HG03103 (cell line): ENCODE results near the gene GPSM3.
A peak's percentile ranks its signal among the peaks of the same experiment; 100 is the strongest.

Source experiments
- ATAC-seq: cut with Tn5 transposase; IDR thresholded peaks from one replicate; pipeline ENCODE4 v1.9.1; 2021; ENCODE audit warnings: low read depth; ENCODE audit not compliant: unreplicated experiment

Gene GPSM3

DNA sequence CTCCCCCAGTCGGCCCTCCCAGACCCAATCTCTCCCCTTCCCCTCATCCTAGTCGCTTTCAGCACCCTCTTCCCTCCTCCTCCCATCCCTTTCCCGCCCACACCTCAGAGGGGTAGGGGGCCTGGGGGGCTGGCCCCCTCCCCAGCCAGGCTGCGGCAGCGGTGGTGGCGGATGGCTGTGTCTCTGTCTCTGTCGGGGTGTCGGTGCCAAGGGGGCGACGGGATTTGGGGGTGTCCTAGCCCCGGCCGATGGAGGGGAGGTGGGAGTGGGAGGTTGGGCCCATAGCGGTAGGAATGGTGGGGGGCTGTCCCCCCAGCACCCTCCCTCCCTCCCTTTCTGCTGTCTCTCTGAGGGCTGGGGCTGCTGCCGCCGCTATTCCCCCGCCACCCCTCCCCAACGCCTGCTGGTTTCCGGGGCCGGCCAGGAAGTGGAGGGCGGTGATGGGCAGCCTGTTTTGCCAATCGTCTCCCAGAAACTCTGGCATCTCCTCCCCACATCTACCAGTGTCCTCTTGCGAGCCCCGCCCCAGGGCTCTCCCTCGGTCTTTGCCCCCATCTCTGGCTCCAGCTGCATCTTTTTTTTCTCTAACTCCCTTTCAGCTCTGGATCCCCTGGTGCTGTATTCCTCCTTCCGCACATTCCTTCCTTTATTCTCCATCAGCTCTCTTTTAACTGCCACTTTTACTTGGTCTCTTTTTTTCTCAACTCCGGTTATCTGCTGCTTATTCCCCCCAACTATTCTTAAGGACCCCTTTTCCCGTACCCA is 16.6 kb downstream of the GPSM3 start, which contains the start of gene AGPAT1:
Gene AGPAT1 (minus strand): TSS at position 374 of the 765 bp plus-strand sequence. CDS start 4,588 bp downstream, outside the sequence.
- ATAC-seq = peak; percentile 39

DNA sequence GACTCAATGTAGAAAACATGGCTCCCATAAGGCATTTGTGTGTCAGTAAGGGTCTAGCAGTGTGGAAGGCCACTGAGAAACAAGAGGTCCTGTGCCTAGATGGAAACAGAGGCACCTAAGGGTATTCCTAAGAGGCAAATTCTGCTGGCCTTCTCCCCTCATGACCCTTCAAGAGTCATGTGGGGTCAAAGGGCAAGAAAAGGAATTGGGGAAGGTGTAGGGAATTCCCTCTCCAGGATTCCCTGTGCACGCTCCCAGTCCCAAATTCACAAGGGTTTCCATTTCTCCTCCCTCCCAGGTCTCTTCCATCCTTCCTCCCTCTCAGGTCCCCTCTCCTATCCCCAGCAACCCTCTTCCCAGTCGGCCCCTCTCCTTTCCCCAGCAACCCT is 17.1 kb downstream of the GPSM3 start:
- ATAC-seq = no peak

DNA sequence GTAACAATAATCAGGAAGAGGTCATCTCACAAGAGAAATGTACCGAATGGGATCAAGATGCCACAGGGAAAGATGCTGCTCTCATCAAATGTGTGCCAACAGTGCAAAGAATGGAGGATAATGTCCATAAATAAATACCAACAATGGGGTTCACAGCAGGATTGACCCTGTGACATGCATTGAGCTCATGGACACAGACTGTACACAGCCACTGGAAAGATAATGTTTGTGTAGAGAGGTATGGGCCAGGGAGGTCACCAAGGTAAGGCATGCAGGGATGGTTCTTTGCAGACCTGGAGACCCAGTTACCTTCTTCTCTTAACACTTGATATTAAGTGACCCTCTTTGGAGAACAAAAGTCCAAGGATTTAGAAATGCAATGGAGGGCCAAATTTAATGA is 18.0 kb downstream of the GPSM3 start:
- ATAC-seq = no peak

DNA sequence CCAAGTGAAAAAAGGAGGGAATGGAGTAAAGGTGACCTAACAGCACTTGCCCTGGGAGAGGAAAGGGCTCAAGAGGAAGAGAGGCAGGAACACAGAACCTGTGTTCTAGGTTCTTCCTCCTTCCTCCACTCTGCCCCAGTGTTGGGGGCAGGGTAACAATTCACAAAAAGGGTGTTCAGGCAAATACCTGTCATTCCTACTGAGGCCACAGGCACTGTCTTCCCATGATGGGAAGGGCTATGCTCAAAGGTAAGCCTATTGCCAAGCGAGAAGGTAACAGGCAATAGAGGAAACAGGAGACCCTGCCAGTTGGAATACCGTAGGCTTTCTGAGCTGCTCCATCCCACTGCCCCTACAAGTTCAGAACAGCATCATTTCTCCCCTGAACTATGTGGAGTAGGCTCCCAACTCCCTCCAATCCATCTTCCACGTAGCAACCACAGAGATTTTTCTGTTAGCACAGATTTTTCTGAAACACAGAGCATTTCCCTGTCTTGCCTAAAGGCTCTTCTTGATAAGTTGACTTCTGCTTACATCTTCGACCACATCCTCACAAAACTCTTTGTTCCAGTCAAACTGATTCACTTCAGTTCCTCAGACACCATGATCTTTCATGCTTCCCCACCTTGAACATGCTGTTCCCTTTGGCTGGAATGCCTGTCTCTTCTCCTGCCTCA is 19.3 kb downstream of the GPSM3 start:
- ATAC-seq = no peak

DNA sequence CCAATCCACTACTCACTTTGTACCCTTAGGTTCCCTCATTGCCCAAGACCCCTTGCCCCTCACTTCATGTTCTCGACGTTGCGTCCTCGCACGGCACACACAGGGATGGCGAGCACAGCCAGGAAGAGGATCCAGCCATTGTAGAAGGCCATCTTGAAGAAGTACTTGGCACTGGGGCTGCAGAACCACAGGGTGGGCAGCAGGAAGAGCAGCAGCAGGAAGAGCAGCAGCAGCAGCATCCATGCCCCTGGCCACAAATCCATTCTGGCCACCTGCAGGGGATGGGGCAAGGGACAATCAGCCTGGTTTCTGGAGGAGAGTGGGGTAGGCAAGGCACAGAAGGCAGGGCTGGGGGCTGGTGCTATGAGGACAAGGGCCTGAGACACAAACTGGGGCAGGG is 21.2 kb downstream of the GPSM3 start:
- no peak for ATAC-seq

DNA sequence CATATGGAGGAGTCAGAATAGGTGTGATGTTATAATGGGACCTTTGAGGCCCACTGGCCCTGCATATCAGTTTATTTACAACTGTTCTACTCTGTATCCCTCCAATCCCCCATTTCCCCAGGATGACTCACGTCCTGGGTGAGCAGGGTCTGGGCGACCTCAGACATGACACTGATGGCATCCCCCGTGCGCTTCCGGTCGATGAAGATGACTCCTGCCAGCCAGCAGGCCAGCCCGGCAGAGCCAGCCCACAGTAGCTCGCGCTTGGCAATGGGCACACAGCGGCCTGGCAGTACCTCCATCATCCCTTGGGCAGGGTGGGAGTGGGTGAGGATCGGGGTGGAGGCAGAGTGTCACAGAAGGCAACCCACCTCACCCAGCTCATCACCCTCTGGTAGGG is 22.1 kb downstream of the GPSM3 start:
- ATAC-seq = no peak

DNA sequence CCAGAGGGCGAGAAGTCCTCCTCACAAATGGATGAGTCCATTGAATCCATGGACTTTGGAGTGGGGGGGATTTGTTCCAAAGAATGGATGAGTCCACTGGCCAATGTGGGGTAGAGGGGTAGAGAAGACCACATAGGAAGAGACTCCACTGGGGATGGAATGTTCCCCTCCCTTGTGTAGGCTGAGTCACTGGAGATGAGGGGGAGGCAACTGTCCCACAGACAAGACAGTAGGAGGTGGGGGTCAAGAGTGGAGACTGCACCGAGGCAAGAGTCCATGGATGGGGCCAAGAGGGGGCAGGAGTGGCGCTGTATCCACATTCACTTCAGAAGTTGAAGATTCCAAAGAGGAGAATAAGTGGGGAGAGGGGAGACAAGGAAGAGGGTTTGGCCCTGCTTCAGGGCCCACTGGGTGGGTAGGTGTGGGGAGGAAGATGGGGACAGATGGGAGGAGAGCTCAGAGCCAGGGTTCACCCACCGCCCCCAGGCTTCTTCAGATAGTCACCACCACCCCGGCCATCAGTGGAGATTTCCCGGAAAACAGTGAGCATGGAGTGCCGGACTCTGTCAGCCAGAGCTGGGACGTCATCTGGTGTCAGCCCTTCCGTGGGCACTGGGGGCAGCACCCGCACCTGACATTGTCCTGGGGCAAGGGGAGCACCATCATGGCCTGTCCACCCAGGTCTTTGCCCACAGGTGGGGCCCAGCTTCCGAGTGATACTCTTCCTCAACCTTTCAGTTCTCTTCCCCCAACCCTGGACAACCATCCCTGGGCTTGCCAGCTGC is 23.4 kb downstream of the GPSM3 start:
- ATAC-seq = no peak

DNA sequence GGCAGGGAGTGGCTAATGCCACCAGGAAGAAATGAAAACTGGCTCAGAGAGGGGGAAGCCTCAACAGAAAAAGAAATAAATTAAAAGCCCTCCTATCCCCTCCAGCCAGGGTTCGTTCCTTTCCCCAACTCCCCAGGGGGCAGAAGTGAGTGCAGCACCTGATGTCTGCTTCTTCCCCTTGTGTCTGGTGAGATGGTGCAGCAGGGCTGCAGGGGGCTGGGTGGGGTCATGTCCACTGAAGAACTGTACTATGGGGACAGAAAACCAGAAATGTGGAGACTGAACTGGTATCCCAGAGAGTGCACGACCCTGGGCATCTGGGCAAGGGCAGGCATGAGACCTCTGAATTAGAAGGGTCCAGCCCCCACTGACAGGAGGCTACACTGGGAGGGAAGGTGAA is 24.1 kb downstream of the GPSM3 start:
- ATAC-seq = no peak

DNA sequence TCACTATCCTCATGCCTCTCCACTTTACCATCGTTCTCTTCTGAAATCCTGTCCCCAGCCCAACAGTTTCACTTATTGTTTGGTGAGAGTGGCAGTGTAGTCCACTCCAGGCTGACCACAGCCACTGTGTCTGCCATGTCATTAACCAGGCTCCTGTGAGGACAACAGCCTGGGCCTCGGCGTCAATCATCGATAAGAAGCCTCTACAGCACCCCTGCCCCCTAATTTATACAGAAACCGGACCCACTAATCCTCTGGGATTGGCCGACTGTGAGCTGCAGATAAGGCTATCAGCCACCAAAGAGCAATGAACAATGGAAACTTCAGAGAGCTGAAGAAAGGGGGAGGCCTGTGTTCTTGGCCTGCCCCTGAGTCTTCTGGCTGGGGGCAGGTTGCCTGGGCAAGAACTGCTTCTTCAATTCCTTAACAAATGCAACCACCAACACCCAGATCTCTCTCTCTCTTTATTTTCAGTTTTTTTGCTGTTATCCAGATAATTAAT is 24.6 kb downstream of the GPSM3 start:
- ATAC-seq = no peak

DNA sequence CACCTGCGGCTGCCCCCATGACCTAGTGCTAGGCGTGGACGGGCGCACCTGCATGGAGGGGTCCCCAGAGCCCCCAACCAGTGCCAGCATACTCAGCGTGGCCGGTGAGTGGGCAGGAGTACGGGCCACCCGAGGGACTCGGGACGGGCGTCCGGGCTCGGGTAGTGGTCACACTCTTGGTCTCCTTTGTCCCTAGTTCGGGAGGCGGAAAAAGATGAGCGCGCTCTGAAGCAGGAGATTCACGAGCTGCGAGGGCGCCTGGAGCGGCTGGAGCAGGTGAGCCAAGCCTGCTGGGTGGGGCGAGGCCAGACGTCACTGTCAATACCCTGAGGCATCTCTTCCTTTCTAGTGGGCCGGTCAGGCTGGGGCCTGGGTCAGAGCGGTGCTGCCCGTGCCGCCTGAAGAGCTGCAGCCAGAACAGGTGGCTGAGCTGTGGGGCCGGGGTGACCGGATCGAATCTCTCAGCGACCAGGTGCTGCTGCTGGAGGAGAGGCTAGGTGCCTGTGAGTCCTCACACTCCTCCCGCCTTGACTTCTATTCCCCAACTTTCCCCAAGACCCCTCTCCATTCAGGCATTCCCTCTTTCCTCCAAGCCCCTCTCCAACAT is 25.2 kb downstream of the GPSM3 start:
- ATAC-seq = no peak

DNA sequence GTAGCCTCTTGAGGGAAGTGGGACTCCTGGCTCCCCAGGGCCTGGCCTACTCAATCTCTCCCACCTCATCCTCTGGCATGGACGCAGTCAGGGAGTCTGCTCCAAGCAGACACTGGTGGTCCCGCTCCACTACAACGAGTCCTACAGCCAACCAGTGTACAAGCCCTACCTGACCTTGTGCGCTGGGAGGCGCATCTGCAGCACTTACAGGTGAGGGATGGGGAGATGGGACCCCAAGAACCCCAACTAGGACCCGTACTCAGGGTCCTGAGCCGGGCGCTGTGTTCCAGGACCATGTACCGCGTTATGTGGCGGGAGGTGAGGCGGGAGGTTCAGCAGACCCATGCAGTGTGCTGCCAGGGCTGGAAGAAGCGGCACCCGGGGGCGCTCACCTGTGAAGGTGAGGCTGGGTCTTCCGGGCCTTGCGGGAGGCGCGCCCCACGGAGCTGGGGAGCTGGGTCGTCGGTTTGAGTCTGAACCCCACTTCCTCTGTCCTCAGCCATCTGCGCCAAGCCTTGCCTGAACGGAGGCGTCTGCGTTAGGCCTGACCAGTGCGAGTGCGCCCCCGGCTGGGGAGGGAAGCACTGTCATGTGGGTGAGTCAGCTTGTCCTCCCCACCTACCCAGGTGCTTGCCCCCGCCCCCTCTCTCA is 25.9 kb downstream of the GPSM3 start:
- no peak for ATAC-seq

DNA sequence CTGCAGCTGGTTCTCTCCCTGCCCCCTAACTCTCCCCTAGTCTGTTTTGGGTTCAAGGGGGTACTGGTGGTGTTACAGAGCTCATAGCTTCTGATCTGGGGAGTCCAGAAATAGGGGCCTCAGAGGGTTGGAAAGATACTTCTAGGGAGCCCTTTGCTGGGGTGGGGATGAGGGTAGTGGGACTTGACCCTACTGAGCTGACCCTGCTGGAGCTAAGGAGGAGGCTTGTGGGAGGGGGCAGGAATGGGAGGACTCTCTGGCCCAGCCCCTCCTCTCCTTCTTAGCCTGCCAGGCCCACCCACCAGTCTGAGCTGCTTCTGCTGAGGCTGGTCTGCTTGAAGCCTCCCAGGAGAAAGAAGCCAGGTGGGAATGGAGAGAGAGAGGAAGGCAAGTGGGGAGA is 28.1 kb downstream of the GPSM3 start, which contains the start of gene EGFL8:
Gene EGFL8 (plus strand): TSS at position 301 of the 400 bp plus-strand sequence. CDS start 1,571 bp downstream, outside the sequence.
- ATAC-seq = no peak

DNA sequence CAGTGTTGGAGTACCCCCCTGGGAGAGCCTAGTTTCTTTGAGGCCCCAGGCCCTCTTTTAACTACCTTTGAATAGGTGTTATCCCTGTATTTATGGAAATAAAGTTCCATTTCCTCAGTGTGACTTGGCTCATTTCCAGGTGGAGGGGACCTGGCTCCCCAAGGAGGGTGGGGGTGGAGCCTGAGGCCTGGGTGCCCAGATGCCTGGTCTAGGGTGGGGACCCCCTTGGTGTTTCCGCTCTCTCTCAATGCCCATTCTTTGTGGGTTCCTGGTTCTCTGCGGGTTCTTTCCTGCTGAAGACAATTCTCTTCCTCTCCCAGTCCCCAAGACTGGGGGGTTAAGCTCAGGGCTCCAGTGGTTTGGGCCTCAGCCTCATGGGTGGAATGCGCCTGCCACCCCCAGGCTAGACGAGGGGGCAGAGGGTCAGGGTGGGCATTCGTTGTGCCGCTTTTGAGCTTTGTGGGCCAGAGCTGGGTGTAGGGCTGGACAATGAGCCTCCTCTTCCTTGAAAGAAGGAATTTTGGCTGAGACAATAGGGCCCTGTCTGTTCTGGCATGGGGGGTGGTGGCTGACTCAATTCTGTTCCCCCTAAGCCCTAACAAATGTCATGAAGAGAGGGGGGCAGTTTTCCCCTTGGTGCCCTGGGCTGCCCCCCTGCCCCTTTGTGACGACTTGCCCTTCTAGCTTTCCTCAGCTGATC is 28.7 kb downstream of the GPSM3 start:
- no peak for ATAC-seq

DNA sequence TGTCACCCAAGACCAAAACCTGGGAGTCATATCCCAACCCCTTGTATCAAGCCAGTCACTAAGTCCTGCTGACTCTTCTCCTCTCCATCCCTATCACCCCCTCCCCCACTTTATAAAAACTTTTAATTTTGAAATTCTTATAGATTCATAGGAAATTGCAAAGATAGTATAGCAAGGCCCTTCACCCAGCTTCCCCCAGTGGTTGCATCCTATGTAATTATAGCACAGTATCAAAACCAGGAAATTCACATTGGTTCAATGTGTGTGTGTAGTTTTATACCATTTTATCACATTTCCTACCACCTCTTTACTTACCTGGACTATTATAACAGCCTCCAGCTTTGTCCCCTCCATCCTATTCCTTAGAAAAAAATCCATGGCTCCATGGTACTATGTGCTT is 34.4 kb downstream of the GPSM3 start:
- ATAC-seq = no peak

DNA sequence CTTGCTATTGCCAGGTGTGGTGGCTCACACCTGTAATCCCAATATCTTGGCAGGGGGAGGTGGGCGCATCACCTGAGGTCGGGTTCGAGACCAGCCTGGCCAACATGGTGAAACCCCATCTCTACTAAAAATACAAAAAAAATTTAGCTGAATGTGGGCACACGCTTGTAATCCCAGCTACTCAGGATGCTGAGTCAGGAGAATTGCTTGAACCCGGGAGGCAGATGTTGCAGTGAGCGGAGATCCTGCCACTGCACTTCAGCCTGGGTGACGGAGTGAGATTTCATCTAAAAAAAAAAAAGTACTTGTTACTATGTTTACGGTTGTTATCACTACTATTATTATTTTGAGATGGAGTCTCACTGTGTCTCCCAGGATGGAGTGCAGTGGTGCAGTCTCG is 35.6 kb downstream of the GPSM3 start:
- no peak for ATAC-seq

DNA sequence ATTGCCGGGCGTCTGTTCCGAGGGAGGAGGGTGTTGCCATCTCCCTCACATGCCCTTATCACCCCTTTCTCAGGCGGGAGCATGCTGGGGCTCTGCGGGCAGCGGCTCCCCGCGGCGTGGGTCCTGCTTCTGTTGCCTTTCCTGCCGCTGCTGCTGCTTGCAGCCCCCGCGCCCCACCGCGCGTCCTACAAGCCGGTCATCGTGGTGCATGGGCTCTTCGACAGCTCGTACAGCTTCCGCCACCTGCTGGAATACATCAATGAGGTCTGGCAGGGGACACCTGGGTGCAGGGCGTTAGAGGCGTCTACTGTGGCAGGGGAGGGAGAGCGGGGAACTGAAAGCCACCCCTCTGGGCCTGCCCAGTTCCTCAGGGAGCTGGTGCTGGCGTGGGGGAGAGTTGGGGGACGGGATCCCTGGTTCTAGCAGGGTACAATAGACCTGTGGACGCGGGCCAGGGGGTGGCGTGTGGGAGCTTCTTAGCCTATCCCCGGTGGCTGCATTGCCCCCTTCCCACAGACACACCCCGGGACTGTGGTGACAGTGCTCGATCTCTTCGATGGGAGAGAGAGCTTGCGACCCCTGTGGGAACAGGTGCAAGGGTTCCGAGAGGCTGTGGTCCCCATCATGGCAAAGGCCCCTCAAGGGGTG is 37.8 kb downstream of the GPSM3 start:
- peak; percentile 64 for ATAC-seq

DNA sequence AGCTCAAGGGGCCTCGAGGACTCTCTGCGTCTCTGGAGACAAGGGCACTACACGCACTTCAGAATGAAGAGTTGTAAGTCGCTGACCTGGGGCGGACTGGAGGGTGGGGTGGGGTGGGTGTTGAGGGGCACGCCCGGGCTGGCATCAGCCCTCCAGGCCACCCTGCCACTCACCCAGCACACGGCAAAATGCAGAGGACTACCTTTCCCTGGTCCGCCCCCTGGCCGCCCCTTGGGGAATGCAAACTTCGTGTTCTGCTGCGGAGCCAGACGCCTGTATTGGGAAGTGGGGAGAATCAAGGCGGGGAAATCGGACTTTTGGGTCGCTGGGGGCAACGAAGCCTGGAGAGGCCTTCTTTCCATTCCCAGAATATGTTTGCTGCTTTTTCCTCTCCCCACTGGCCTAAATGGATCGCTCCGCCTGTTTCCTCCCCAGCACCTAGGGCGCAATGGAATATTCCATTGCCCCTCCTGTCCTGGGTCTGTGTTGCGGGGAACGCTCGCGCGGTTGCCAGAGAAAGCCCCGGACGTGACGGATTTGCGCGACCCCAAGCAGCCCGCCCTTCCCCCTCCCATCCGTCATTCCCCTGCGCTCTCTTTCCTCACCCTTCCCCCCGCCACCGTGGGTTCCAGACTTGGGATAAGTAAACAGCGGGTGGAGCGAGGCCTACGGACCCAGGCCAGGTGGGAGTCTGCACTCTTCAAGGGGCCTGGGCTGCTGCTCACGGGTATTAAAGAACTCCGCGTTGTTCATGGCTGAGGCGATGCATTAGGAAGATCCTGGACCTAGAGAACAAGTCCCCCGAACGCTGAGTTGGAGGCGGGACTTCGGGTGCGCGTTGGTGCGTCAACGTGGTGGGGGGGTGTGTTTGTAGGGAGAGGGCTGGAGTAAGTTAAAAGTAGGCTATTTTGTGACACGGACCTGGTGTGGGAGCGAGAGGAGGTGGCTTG is 38.6 kb downstream of the GPSM3 start, which contains the start of gene PPT2:
Gene PPT2 (plus strand): TSS at position 578 of the 950 bp plus-strand sequence. CDS start 454 bp downstream, outside the sequence.
- peak; percentile 22 for ATAC-seq
